GM12873 (cell line): ENCODE results near the gene NRARP.

Source experiments
- TF ChIP-seq, protein P1 (sequence below): IDR thresholded peaks from 2 replicates; pipeline ENCODE4 v1.5.1; 2012; ENCODE audit warnings: low read depth, mild to moderate bottlenecking, moderate library complexity, low read length, control low read depth; ENCODE audit not compliant: insufficient read depth; ENCODE audit errors: missing control alignments

NRARP gene

DNA sequence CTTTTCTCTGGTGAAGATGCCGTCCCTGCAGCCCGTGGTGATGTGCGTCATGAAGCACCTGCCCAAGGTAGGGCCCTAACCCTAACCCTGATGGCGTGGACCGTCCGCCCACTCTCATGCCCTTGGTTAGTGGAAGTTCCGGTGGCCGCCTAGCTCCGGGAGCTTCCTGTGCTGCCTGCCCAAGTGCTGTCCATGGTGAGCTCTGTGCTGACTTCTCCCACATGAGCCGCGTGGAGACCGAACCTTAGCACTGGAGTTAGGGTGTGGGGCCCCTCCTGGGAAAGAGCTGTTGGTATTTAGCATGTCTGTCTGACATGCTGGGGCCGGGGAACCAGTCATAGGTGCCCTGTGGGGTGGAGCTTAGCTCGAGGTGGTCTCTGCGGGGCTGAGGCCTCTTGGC is 45.7 kb downstream of the NRARP start:
- TF ChIP-seq, protein P1, sequence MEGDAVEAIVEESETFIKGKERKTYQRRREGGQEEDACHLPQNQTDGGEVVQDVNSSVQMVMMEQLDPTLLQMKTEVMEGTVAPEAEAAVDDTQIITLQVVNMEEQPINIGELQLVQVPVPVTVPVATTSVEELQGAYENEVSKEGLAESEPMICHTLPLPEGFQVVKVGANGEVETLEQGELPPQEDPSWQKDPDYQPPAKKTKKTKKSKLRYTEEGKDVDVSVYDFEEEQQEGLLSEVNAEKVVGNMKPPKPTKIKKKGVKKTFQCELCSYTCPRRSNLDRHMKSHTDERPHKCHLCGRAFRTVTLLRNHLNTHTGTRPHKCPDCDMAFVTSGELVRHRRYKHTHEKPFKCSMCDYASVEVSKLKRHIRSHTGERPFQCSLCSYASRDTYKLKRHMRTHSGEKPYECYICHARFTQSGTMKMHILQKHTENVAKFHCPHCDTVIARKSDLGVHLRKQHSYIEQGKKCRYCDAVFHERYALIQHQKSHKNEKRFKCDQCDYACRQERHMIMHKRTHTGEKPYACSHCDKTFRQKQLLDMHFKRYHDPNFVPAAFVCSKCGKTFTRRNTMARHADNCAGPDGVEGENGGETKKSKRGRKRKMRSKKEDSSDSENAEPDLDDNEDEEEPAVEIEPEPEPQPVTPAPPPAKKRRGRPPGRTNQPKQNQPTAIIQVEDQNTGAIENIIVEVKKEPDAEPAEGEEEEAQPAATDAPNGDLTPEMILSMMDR, result no peak

DNA sequence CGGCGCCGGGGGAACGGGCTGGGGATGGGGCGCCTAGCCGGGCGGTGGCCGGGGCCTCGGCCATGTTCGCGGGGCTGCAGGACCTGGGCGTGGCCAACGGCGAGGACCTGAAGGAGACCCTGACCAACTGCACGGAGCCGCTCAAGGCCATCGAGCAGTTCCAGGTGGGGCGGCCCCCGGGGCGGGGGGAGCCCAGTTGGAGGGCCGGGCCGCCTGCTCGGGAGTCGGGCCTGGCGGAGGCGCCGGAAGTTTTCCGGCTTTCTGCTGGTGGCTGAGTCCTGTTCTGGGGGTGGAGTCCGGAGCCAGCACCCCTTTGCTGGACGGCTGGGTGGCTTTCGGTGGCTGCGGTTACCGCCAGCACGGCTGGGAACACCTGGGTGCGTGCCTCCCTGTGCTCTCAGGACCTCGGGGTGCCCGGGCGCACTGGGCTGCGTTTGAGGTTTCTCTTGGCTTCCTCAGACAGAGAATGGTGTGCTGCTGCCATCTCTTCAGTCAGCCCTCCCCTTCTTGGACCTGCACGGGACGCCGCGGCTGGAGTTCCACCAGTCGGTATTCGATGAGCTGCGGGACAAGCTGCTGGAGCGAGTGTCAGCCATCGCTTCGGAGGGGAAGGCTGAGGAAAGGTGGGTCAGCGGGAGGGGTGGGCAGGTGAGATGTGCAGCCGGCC is 46.5 kb downstream of the NRARP start:
- TF ChIP-seq, protein P1, result no peak

DNA sequence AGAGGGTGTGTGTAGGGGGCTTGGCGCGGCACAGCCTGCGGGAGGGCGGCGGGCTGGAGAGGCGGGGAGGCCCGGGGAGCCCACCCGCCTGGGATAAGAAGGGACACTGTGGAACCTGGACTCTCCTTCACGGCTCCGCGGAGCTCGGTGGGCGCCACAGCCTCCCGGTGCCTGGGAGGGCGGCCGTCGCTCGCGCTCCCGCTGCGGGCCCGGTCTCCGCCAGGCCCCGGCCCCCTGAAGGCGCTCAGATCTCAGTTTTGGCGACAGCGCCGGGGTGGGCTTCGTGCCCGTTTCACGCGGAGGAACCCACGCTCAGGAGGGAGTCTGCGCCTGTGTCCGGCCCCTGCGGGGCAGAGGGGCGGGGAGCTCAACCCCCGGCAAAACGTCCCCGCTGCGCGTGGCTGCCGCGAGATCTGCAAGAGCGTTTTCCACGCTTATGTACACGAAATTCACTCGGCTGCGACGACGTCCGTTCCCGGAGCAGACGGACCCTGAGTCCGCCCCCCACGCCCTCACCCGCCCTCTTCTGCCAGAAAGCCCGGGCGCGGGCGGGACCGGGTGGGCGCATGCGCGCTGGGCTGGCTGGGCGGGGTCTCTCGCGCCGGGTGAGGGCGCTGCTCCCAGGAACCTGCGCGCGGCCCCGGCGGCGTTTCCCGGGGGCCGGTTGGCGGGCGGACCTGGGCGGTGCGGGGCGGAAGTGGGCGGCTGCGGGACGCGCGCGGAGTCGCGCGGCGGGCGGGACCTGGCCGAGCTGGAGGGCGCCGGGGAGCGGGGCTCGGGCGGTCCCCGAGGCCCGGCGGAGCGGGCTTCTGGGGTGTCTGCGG is 47.2 kb downstream of the NRARP start, which contains the start of gene NELFB:
TSS of gene NELFB (plus strand) at position 704 of the 824 bp plus-strand sequence.
- TF ChIP-seq, protein P1, result no peak

GRCh38 chr9:137253717-137254623 is 48.1 kb downstream of the NRARP start:
- TF ChIP-seq, protein P1, result no peak

GRCh38 chr9:137252555-137253506 is 49.2 kb downstream of the NRARP start:
- TF ChIP-seq, protein P1, result no peak

- TF ChIP-seq, protein P1, result no peak
These were observed 50.4 kb downstream of the NRARP start for GRCh38 chr9:137251490-137252268.
